Upper lobe of left lung (tissue), 4 donors: Measurements from ENCODE around the gene ZNF101.

Experiments used
- EP300 ChIP-seq, 4 donors: sonication (generic); formaldehyde crosslinking; IDR thresholded peaks; one replicate each; pipeline ENCODE4 v1.5.1; 2017; ENCODE audit warnings: antibody characterized with exemption in 4 of 4, control low read depth in 2 of 4
- POLR2A ChIP-seq, 4 donors: fragments of 450-650 bp; IDR thresholded peaks; one replicate each; pipeline ENCODE4 v1.5.1; 2016 to 2017; ENCODE audit warnings: antibody characterized with exemption in 4 of 4, mild to moderate bottlenecking in 2 of 4
- POLR2AphosphoS5 ChIP-seq, 2 donors: sonication (generic); formaldehyde crosslinking; IDR thresholded peaks; one replicate each; pipeline ENCODE4 v1.5.1; 2017; ENCODE audit warnings: antibody characterized with exemption in 2 of 2
- TF ChIP-seq, protein P1 (sequence below), 6 experiments: fragments of 450-650 bp in 4 of 6; fragments of 200-600 bp in 2 of 6; sonication (generic) in 2 of 6; IDR thresholded peaks; one replicate each; pipeline ENCODE4 v1.5.1; 2016 to 2019; ENCODE audit warnings: antibody characterized with exemption in 6 of 6

DNA sequence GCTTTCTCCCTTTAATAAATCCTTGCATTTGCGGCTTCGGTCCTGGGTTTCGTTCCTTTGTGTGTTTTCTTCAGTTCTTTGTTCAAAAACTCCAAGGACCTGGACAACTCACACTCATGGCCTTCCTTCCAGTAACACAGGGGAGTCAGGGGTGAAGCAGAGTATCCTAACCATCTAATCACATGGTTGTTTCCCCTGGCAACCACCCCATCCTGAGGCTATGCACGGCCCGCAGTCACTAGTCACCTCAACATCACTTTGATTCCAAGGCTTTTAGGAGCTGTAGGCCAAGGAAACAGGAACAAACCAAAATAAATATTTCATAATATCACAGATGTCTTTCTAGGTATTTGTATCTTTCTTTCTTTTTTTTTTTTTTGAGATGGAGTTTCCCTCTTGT lies 28.9 kb downstream of the ZNF101 start:
- TF ChIP-seq POLR2AphosphoS5 (IDR thresholded peaks at IDR 0.05) (no peak), POLR2A (IDR thresholded peaks at IDR 0.05) (no peak), EP300 (IDR thresholded peaks at IDR 0.05) (no peak)
- TF ChIP-seq, protein P1, sequence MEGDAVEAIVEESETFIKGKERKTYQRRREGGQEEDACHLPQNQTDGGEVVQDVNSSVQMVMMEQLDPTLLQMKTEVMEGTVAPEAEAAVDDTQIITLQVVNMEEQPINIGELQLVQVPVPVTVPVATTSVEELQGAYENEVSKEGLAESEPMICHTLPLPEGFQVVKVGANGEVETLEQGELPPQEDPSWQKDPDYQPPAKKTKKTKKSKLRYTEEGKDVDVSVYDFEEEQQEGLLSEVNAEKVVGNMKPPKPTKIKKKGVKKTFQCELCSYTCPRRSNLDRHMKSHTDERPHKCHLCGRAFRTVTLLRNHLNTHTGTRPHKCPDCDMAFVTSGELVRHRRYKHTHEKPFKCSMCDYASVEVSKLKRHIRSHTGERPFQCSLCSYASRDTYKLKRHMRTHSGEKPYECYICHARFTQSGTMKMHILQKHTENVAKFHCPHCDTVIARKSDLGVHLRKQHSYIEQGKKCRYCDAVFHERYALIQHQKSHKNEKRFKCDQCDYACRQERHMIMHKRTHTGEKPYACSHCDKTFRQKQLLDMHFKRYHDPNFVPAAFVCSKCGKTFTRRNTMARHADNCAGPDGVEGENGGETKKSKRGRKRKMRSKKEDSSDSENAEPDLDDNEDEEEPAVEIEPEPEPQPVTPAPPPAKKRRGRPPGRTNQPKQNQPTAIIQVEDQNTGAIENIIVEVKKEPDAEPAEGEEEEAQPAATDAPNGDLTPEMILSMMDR (IDR thresholded peaks at IDR 0.05) = no peak
